ENCODE results near the gene PTPRO. TPM values are rescaled to one million over a fixed set of nuclear protein-coding genes. Genes with fewer than 3 reads are reported as not detected.

PTPRO gene
- total RNA-seq, 4 donors from 2014 or later: 0.10 to 1.1 (median 0.32) TPM

DNA sequence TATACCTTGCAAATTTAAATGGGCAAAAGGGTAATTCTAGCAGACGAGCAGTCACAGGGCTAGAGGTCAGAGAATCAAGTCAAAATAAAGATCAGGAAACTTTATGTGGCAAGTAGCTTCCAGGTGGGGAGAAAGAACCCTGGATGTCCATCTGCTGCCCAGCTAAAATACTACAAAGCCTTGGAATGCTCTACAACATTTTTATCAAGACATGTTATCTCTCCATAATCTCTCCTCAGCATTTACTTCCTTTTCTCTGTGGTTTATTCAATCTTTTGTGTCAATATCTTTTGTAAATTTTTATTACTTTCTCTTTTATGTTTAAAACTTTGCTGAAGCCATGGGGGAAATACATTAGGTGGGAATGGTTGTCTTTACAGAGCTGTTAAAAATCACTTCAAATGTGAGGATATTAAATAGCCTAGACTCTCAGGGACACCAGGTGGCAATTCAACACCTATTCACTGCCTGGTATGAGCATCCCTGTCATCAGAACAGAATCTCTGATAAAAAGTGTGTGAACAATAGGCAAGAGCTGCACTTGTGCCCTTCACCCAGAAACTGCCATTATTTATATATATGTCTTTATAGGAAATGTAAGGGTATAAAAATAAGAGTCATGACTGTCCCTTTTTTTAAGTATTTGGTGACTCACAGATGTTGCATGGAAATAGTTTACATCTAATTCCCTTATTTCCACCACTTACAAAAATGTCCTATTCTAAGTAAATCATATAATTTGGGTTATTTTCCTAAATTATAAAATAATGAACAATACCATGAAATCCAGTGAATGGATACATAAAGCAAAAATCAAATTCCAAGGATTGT, 314.0 kb downstream of the PTPRO start:
- H3K27ac ChIP-seq: no peak overlapping the region
- intact Hi-C loops (cut with DNase I): no loop called here
- no peak for TF ChIP-seq POLR2A (IDR thresholded peaks at IDR 0.05)
- TF ChIP-seq CTCF (IDR thresholded peaks at IDR 0.05): no peak

GRCh38 chr12:15638231-15638630, 315.9 kb downstream of the PTPRO start:
- Histone ChIP-seq H3K4me3 (replicated peaks in 1 of 3) (no peak overlapping the region), H3K27me3 (no peaks in the 10 kb centered on the region), H3K27ac (peak overlapping the region in 1 of 3 donors; percentile 20), H3K36me3 (peaks cover 0 to 6% of the 10 kb centered on the region in 2 donors), H3K4me1 (peaks cover 0 to 12% of the 10 kb centered on the region in 2 donors), H3K9me3 (no peaks in the 10 kb centered on the region)
- no peak for DNase-seq
- intact Hi-C loops (cut with DNase I): no loop called here
- TF ChIP-seq POLR2A (IDR thresholded peaks at IDR 0.05) (no peak), CTCF (IDR thresholded peaks at IDR 0.05) (no peak)
- WGBS, 2 donors: 70 to 72% methylated on average over 3 of the region's 3 CpGs

More for the DNA sequence above, 314.0 kb downstream of the PTPRO start:
- Histone ChIP-seq H3K4me1 (peaks cover 5 to 12% of the 10 kb centered on the region in 2 donors), H3K9me3 (no peaks in the 10 kb centered on the region), H3K27me3 (no peaks in the 10 kb centered on the region), H3K36me3 (peaks cover 0 to 6% of the 10 kb centered on the region in 2 donors), H3K4me3 (replicated peaks in 1 of 3) (no peak overlapping the region)
- 91 to 93% methylated on average over 1 of the region's 1 CpG for whole genome bisulfite sequencing, 2 donors
- DNase-seq: no peak

DNA sequence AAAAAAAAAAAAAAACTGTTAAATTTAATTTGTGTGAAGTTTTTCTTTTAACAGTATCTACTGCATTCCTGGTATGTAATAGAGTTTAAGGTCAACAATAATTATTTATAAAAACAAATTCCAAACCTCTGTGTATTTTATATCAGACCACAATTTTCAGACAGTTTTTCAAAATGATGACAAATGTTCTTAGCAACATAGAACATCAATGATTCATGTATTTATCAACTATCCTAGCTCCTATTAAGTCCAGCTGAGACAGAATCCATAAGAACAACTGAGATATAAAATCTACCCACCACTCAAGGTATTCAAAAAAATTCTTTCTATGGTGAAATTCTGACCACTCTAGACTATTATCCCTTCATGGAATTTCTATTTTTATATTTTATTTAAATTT, 322.4 kb downstream of the PTPRO start:
- Histone ChIP-seq H3K9me3 (no peaks in the 10 kb centered on the region), H3K4me1 (no peaks in the 10 kb centered on the region), H3K36me3 (peaks cover 0 to 13% of the 10 kb centered on the region in 2 donors), H3K27me3 (no peaks in the 10 kb centered on the region), H3K27ac (no peak overlapping the region), H3K4me3 (replicated peaks in 1 of 3) (no peak overlapping the region)
- DNase-seq: no peak
- intact Hi-C loops (cut with DNase I): no loop called here
- TF ChIP-seq POLR2A (IDR thresholded peaks at IDR 0.05): no peak
- no peak for TF ChIP-seq CTCF (IDR thresholded peaks at IDR 0.05)

DNA sequence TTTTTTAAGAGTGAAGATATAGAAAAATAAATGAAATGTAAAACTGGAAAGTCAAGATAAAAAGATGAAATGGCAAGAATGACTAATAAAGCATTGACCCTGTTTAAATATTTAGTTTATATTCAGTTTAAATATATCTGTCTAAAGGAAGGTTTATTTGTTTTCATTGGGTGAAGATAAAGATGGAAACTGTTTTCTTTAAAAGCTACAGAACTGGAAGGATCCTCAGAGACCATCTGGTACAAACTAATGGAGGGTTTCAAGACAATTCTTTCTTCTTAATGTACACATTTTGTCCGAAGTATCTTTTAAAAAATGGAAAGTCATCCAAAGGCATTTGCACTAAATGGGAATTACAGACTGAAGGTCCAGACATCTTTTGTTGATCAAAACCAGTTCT, 324.3 kb downstream of the PTPRO start:
- TF ChIP-seq CTCF (IDR thresholded peaks at IDR 0.05): no peak
- no peak for TF ChIP-seq POLR2A (IDR thresholded peaks at IDR 0.05)
- Histone ChIP-seq H3K27ac (no peak overlapping the region), H3K4me3 (replicated peaks in 1 of 3) (no peak overlapping the region), H3K4me1 (no peaks in the 10 kb centered on the region), H3K9me3 (no peaks in the 10 kb centered on the region), H3K36me3 (peaks cover 0 to 8% of the 10 kb centered on the region in 2 donors), H3K27me3 (no peaks in the 10 kb centered on the region)
- intact Hi-C loops (cut with DNase I): no loop called here
- WGBS, 2 donors: 0% methylated on average over 1 of the region's 1 CpG
- no peak for DNase-seq

Other genes starting within 250 kb of the PTPRO start
- 10 to 100 TPM in 1 of 4 donors, 1 to 10 TPM in 3; 2.7 to 13.2 (median 4.9) TPM for gene RERG, start 101.1 kb upstream of the PTPRO start, total RNA-seq